Thoracic aorta (tissue), 2 donors: ENCODE data around the gene CTDP1. TPM values are rescaled to one million over a fixed set of nuclear protein-coding genes. Genes with fewer than 3 reads are reported as not detected.

Source experiments
- ATAC-seq: fragments of 150-250 bp; one replicate; pipeline ENCODE4 v1.8.0; 2017; ENCODE audit warnings: low read depth; ENCODE audit not compliant: insufficient number of reproducible peaks, low FRiP score
- DNase-seq: peaks from one replicate; pipeline ENCODE4 v3.0.0-alpha.2; 2020; ENCODE audit warnings: low spot score
- H3K27ac ChIP-seq, 2 donors: fragments of 200-600 bp; sonication (generic); 1 replicate in 1 of 2; 2 replicates in 1 of 2; pipeline ENCODE4 v1.5.1; 2016; ENCODE audit warnings: mild to moderate bottlenecking in 2 of 2, moderate library complexity in 2 of 2
- H3K27me3 ChIP-seq: fragments of 200-600 bp; sonication (generic); replicated peaks from 2 replicates; pipeline ENCODE4 v1.6.0; 2016; ENCODE audit warnings: mild to moderate bottlenecking; ENCODE audit not compliant: insufficient read depth
- H3K36me3 ChIP-seq: fragments of 200-600 bp; sonication (generic); one replicate; pipeline ENCODE4 v1.5.1; 2016
- H3K4me1 ChIP-seq, 2 donors: fragments of 200-600 bp; sonication (generic); 1 replicate in 1 of 2; 2 replicates in 1 of 2; pipeline versions ENCODE4 v1.5.1 to v1.6.0; 2016; ENCODE audit warnings: low read depth in 2 of 2, mild to moderate bottlenecking in 1 of 2; ENCODE audit not compliant: control insufficient read depth in 1 of 2
- H3K4me3 ChIP-seq: fragments of 200-600 bp; sonication (generic); 2 replicates; pipeline ENCODE4 v1.5.1; 2016; ENCODE audit warnings: mild to moderate bottlenecking
- H3K9me3 ChIP-seq: fragments of 200-600 bp; sonication (generic); 2 replicates; pipeline ENCODE4 v1.5.1; 2016
- CTCF ChIP-seq: fragments of 200-600 bp; sonication (generic); IDR thresholded peaks from one replicate; pipeline ENCODE4 v1.5.1; 2019; ENCODE audit warnings: antibody characterized with exemption
- total RNA-seq, 2 donors: library from RNA; depleted of rRNA; stranded (reverse); fragments of >200 nt; gene quantifications; one replicate each; pipeline versions ENCODE4 v1.1.0 to v1.2.3, GENCODE V29; 2016

CTDP1 gene
- total RNA-seq, 2 donors from 2014 or later, result 25.0 to 28.0 TPM

DNA sequence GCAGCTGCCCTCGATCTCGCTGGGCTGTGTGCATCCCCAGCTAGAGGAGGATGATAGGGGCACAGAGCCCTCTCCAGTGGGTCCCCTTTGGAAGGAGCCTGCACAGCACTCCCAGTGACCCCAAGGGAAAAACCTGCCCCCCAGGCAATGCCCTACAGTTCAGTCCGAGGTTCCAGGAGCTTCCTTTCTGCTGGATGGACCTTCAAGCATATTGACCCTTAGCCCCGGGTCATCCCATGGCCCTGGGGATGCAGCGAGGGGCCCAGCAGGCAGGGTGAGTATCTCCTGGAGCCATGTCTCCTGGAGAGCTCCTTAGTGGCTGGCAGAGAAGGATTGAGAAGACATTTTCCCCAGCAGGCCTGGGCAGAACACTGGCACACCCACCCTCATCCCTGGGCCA, 45.4 kb upstream of the CTDP1 start:
- Histone ChIP-seq H3K27me3 (no peaks in the 10 kb centered on the region), H3K4me3 (no peak overlapping the region), H3K27ac (no peak overlapping the region), H3K4me1 (peaks cover 4 to 16% of the 10 kb centered on the region in 2 donors), H3K9me3 (no peaks in the 10 kb centered on the region), H3K36me3 (no peaks in the 10 kb centered on the region)
- no peak for DNase-seq
- no peak for TF ChIP-seq CTCF
- no peak for ATAC-seq

DNA sequence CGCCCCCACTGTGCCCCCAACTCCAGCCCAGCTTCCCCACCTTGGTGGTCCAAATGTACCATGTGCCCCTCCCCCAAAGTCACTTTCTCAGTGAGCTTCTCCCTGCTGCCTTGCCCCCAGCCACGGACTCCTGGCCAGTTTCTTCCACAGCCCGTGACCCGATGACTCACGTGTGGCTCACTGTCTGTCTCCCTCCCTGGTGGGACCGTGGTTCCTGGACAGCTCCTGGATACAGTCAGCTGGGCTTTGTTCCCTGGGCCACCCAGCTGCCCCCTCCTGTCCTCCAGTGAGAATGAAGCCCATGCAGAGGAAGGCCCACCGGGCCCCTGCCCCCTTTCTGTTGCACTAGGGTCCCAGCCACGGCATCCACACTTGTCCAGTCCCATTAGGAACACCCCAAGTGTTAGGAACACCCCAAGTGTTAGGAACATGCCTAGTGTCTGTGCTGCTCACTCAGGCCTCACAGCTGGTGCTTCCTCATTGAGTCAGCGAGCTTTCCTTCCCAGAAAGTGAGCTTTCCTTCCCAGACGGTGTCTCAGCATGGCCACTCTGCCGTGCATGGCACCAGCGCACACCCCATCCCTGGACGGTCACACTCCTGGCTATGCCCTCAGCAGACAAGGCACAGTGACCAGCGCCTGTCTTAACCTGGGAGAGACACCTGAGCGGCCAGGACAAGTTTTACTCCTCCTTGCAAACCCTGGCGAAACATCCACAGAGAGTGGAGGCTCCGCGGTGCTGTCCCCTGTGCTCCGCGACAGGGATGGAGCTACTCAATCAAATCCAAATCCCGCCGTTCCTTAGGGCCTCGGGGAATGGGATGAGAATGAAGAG, 44.8 kb upstream of the CTDP1 start:
- Histone ChIP-seq H3K4me1 (peaks cover 4 to 22% of the 10 kb centered on the region in 2 donors), H3K27ac (no peak overlapping the region), H3K4me3 (no peak overlapping the region), H3K36me3 (no peaks in the 10 kb centered on the region), H3K27me3 (no peaks in the 10 kb centered on the region), H3K9me3 (no peaks in the 10 kb centered on the region)
- no peak for TF ChIP-seq CTCF
- DNase-seq, result no peak
- no peak for ATAC-seq

- peaks cover 4 to 24% of the 10 kb centered on the region in 2 donors for H3K4me1 ChIP-seq
- H3K36me3 ChIP-seq, result no peaks in the 10 kb centered on the region
- ATAC-seq (no peak), DNase-seq (no peak)
- no peaks in the 10 kb centered on the region for H3K9me3 ChIP-seq
- no peak for TF ChIP-seq CTCF
- H3K27ac ChIP-seq, result no peak overlapping the region
- H3K4me3 ChIP-seq, result no peak overlapping the region
- no peaks in the 10 kb centered on the region for H3K27me3 ChIP-seq
Observed at GRCh38 chr18:79635427-79635726, 44.2 kb upstream of the CTDP1 start.

- no peak for TF ChIP-seq CTCF
- Histone ChIP-seq H3K27me3 (no peaks in the 10 kb centered on the region), H3K4me3 (no peak overlapping the region), H3K4me1 (peaks cover 4 to 24% of the 10 kb centered on the region in 2 donors), H3K36me3 (no peaks in the 10 kb centered on the region), H3K27ac (no peak overlapping the region), H3K9me3 (no peaks in the 10 kb centered on the region)
- ATAC-seq (no peak), DNase-seq (no peak)
Observed at GRCh38 chr18:79637181-79637920, 42.3 kb upstream of the CTDP1 start.
